Measurements from ENCODE around the gene HMCN1.

DNA sequence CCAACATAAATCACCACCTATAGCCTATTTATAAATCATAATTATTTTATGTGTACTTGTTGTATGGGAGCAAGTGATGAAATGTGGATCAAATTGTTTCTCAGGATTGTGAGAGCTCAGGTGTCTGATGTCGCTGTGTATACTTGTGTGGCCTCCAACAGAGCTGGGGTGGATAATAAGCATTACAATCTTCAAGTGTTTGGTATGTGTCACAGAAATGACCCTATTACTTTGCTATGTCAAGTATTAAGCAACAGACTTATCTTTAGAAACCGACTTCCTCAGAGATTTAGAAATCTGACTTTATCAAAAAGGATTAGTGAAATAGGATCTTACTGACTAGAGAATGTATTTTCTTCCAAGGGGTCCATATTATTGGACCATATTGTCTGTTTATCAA lies 360.0 kb downstream of the HMCN1 start:
- TF ChIP-seq SP1 (IDR thresholded peaks at IDR 0.05) = no peak
- TF ChIP-seq TARDBP (IDR thresholded peaks at IDR 0.05) = no peak
- no peak for TF ChIP-seq SUZ12 (IDR thresholded peaks at IDR 0.05)
- TF ChIP-seq ZNF384 (IDR thresholded peaks at IDR 0.05) = no peak
- no peak for TF ChIP-seq FOXM1 (IDR thresholded peaks at IDR 0.05; ENCODE audit: borderline replicate concordance)
- no peak for TF ChIP-seq ELF4 (IDR thresholded peaks at IDR 0.05)
- no peak for TF ChIP-seq L3MBTL2 (conservative IDR thresholded peaks at IDR 0.05)
- TF ChIP-seq FOXK2 (IDR thresholded peaks at IDR 0.05) = no peak
- no peak for TF ChIP-seq CTBP1 (IDR thresholded peaks at IDR 0.05; ENCODE audit: borderline replicate concordance)
- no peak for TF ChIP-seq FOXA1 (IDR thresholded peaks at IDR 0.05)
- TF ChIP-seq HDGF (IDR thresholded peaks at IDR 0.05; ENCODE audit: borderline replicate concordance) = no peak
- no peak for TF ChIP-seq ARNT (IDR thresholded peaks at IDR 0.05)
- TF ChIP-seq, protein P1, sequence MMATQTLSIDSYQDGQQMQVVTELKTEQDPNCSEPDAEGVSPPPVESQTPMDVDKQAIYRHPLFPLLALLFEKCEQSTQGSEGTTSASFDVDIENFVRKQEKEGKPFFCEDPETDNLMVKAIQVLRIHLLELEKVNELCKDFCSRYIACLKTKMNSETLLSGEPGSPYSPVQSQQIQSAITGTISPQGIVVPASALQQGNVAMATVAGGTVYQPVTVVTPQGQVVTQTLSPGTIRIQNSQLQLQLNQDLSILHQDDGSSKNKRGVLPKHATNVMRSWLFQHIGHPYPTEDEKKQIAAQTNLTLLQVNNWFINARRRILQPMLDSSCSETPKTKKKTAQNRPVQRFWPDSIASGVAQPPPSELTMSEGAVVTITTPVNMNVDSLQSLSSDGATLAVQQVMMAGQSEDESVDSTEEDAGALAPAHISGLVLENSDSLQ (IDR thresholded peaks at IDR 0.05) = no peak
- TF ChIP-seq BHLHE40 (IDR thresholded peaks at IDR 0.05; ENCODE audit: borderline replicate concordance) = no peak
